HG03060 (cell line): ENCODE measurements around the gene CNPY3.

Experiments
- ATAC-seq: cut with Tn5 transposase; IDR thresholded peaks from one replicate; pipeline ENCODE4 v1.9.1; 2021; ENCODE audit warnings: low read depth, moderate number of reproducible peaks; ENCODE audit not compliant: unreplicated experiment

The CNPY3 gene

GRCh38 chr6:42978839-42979522 is 49.7 kb downstream of the CNPY3 start, which contains the start of gene PEX6:
PEX6 (minus strand) TSS chr6:42979181; CDS start chr6:42979150, 31 bp downstream.
- ATAC-seq, result peak; percentile 57

GRCh38 chr6:42979523-42980177 is 50.4 kb downstream of the CNPY3 start:
- no peak for ATAC-seq

GRCh38 chr6:42981836-42982235 is 52.6 kb downstream of the CNPY3 start:
- no peak for ATAC-seq

GRCh38 chr6:42984001-42984923 is 55.0 kb downstream of the CNPY3 start, which contains the start of gene PPP2R5D:
PPP2R5D (plus strand) TSS chr6:42984570; CDS start chr6:42984678, 108 bp downstream.
- ATAC-seq, result peak; percentile 86

GRCh38 chr6:42984924-42985475 is 55.7 kb downstream of the CNPY3 start:
- no peak for ATAC-seq

- no peak for ATAC-seq
These were observed 58.5 kb downstream of the CNPY3 start for GRCh38 chr6:42987533-42988451.

- no peak for ATAC-seq
These were observed 59.3 kb downstream of the CNPY3 start for GRCh38 chr6:42988486-42989020.
